Liver (tissue), 3 donors: Measurements from ENCODE around the gene PCSK6.

ENCODE experiments used
- CTCF ChIP-seq: fragments of 150-350 bp; IDR thresholded peaks from 2 replicates; pipeline ENCODE4 v1.5.1; 2017; ENCODE audit warnings: improper control_type of control experiment, low read depth, low read length; ENCODE audit not compliant: missing input control
- FOXA2 ChIP-seq: IDR thresholded peaks from 2 replicates; pipeline ENCODE4 v1.6.1; 2016; ENCODE audit warnings: antibody characterized with exemption
- GABPA ChIP-seq, 2 donors: IDR thresholded peaks in 1 of 2; conservative IDR thresholded peaks in 1 of 2; 2 replicates each; pipeline ENCODE4 v1.6.1; 2016; ENCODE audit warnings: antibody characterized with exemption in 2 of 2, mild to moderate bottlenecking in 1 of 2, moderate library complexity in 1 of 2
- JUND ChIP-seq, 2 donors: IDR thresholded peaks; 2 replicates each; pipeline ENCODE4 v1.6.1; 2016; ENCODE audit warnings: antibody characterized with exemption in 2 of 2
- MAX ChIP-seq: IDR thresholded peaks from 2 replicates; pipeline ENCODE4 v1.6.1; 2016; ENCODE audit warnings: antibody characterized with exemption
- RAD21 ChIP-seq, 2 donors: IDR thresholded peaks; 2 replicates each; pipeline ENCODE4 v1.6.1; 2016; ENCODE audit warnings: antibody characterized with exemption in 2 of 2, mild to moderate bottlenecking in 2 of 2
- REST ChIP-seq: IDR thresholded peaks from 2 replicates; pipeline ENCODE4 v1.6.1; 2016; ENCODE audit warnings: antibody characterized with exemption, mild to moderate bottlenecking
- RXRA ChIP-seq, 2 donors: IDR thresholded peaks; 2 replicates each; pipeline ENCODE4 v1.6.1; 2017 to 2018; ENCODE audit warnings: antibody characterized with exemption in 2 of 2, mild to moderate bottlenecking in 1 of 2
- SP1 ChIP-seq: IDR thresholded peaks from 2 replicates; pipeline ENCODE4 v1.6.1; 2018; ENCODE audit warnings: antibody characterized with exemption, mild to moderate bottlenecking
- TAF1 ChIP-seq: conservative IDR thresholded peaks from 2 replicates; pipeline ENCODE4 v1.6.1; 2016; ENCODE audit warnings: antibody characterized with exemption, mild to moderate bottlenecking
- TF ChIP-seq, protein P1 (sequence below): IDR thresholded peaks from 2 replicates; pipeline ENCODE4 v1.6.1; 2016; ENCODE audit warnings: antibody characterized with exemption
- donor health status: healthy.
- donor health status: healthy.

DNA sequence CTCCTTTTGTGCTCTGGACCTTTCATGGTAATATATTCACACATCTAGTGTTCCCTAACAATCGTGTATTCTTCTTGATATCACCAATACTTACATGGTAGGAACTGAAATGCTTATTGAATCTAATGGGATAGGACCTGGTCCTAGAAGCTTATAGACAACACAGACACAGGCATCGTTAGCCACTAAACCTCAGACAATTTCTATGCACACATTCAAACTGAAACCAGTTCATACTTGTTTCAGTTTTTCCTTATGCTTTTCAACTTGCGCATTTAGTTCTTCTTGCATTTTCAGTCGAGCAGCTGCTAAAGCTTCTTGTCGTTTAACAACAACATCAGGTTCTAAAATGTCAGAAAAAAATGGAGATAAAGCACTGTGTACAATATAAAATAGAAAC, 214.5 kb downstream of the PCSK6 start:
- TF ChIP-seq MAX, result no peak
- TF ChIP-seq CTCF, result no peak
- no peak for TF ChIP-seq TAF1
- no peak for TF ChIP-seq GABPA (IDR thresholded peaks at IDR 0.05 in 1 of 2, conservative IDR thresholded peaks at IDR 0.05 in 1 of 2)
- no peak for TF ChIP-seq RXRA (IDR thresholded peaks at IDR 0.05)
- TF ChIP-seq, protein P1, sequence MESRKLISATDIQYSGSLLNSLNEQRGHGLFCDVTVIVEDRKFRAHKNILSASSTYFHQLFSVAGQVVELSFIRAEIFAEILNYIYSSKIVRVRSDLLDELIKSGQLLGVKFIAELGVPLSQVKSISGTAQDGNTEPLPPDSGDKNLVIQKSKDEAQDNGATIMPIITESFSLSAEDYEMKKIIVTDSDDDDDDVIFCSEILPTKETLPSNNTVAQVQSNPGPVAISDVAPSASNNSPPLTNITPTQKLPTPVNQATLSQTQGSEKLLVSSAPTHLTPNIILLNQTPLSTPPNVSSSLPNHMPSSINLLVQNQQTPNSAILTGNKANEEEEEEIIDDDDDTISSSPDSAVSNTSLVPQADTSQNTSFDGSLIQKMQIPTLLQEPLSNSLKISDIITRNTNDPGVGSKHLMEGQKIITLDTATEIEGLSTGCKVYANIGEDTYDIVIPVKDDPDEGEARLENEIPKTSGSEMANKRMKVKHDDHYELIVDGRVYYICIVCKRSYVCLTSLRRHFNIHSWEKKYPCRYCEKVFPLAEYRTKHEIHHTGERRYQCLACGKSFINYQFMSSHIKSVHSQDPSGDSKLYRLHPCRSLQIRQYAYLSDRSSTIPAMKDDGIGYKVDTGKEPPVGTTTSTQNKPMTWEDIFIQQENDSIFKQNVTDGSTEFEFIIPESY, result no peak
- no peak for TF ChIP-seq SP1
- no peak for TF ChIP-seq REST
- TF ChIP-seq JUND (IDR thresholded peaks at IDR 0.05), result no peak
- no peak for TF ChIP-seq RAD21 (IDR thresholded peaks at IDR 0.05)
- TF ChIP-seq FOXA2, result no peak
